G401 (cell line): ENCODE measurements around the gene SYCP3. TPM values are rescaled to one million over a fixed set of nuclear protein-coding genes. Genes with fewer than 3 reads are reported as not detected.

ENCODE experiments used
- DNase-seq: peaks from one replicate; pipeline ENCODE4 v3.0.0-alpha.2; 2015; ENCODE audit warnings: low spot score
- in situ Hi-C: cut with HindIII; loops from 2 replicates; pipeline ENCODE4 v1.10.0; 2016; ENCODE audit warnings: low sequenced_read_pairs, mixed read lengths
- total RNA-seq: library from RNA; depleted of rRNA; stranded (reverse); fragments of >200 nt; shearing (Covaris generic); gene quantifications from 2 replicates; pipeline ENCODE4 v1.2.3, GENCODE V29; 2014

SYCP3 gene
- total RNA-seq, 1 experiment from 2014 or later: not detected

DNA sequence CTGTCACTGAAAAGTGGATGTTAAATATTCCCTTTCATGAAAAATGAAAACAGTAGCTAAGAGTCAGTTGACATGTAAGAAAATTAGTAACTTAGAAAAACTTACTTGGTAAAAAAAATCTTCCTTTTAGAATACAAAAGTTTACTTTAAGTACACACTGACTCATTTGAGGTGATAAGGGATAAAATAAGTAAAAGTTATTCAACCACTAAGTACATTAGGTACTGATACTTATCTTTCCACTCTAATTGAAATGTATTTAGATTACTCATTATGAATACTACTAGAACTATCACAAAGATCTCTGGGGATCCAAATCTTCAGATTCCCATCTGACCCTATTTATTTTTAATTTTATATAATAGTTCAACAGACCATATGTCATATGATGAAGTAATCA, 12.2 kb downstream of the SYCP3 start:
- in situ Hi-C loops: no loop called here
- DNase-seq: no peak

DNA sequence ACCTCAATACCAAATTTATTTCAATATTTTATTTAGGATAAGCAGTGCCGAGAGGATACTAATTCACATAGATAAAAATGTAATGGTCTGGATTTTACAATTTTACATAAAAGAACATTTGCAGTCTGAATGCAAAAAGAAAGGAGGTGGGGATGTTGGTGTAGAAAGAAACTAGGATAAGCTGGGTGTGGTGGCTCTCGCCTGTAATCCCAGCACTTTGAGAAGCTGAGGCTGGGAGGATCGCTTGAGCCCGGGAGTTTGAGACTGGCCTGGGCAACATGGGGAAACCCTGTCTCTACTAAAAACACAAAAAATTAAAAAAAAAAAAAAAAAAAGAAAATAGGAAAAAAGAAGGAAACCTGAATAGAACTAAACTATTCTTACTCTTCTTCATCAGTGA, 16.9 kb downstream of the SYCP3 start:
- no peak for DNase-seq
- in situ Hi-C loops: no loop called here

DNA sequence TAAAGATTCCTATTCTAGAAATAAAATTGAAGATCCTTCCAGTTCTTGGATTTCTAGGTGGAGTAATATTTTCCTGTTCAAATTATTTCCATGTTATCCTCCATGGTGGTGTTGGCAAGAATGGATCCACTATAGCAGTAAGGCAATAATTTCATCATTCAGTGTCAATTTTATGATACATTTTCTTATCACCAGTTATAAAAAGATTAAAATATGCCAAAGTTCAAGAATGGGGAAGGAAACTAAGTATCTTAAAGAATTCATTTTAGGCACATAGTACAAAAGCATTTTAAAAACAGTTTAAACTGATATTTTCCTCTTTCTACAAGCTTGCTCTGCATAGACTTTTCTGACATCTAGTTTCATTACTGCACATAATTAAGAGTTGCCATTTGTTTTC, 19.1 kb downstream of the SYCP3 start:
- no peak for DNase-seq
- in situ Hi-C loops: no loop called here

DNA sequence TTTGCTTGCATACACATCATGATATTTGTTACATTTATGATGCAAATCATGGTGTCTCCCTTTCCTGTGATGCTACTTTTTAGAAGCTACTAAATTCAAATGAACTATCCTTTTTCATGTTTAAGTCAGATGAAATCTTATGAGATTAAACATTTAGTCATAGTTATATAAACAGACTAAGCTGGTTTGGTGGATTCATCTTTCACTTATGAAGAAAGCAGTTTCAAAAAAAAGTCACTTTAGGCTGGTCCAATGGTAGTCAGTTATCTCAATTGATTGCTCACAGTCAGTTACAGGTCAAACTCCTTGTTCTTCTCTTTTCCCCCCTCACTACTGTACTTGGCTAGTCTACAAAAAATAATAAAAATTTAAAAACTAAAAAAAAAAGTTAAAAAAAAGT, 19.7 kb downstream of the SYCP3 start:
- in situ Hi-C loops: no loop called here

DNA sequence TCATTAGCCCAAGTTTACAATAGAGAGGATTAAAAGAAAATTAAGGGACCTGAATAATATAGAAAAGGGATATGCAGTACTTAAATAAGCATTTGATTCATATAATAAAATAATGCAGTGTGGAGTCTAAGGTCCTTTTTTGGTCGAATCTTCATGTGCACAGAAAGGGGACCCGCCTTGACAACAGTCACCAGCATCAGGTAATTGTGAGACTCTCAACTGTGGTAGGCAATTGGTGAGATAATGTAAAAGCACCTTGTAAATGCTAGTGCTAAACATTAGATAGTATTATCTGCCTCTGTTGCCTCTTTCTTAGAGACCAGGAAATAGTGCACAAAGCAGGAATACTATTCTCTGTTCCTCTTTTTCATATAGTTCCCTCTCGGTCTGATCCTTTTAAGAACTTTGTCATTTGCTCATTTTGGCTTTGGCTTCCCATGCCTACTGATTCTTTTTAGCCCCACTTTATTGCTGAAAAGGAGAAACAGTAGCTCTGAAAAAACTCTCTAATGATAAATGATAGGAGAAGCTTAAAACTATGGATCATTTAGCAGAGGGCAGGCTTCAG, 24.3 kb downstream of the SYCP3 start:
- in situ Hi-C loops: no loop called here
- no peak for DNase-seq

More for the DNA sequence above, 19.7 kb downstream of the SYCP3 start:
- DNase-seq: no peak

DNA sequence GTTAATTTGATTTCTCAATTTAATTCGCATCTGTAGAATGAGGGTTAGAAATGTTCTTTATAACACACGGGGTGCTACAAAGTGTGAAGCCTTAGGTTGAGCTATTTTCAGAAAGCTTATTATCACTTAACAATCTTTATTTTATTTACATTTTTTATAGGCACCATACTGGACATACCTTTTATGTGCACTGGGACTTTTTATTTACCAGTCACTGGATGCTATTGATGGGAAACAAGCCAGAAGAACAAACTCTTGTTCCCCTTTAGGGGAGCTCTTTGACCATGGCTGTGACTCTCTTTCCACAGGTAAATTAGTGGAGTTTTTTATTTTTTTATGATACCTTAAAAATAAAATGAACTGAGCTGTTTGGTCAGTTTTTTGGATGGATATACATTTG, 25.3 kb downstream of the SYCP3 start:
- no peak for DNase-seq
- in situ Hi-C loops: no loop called here

DNA sequence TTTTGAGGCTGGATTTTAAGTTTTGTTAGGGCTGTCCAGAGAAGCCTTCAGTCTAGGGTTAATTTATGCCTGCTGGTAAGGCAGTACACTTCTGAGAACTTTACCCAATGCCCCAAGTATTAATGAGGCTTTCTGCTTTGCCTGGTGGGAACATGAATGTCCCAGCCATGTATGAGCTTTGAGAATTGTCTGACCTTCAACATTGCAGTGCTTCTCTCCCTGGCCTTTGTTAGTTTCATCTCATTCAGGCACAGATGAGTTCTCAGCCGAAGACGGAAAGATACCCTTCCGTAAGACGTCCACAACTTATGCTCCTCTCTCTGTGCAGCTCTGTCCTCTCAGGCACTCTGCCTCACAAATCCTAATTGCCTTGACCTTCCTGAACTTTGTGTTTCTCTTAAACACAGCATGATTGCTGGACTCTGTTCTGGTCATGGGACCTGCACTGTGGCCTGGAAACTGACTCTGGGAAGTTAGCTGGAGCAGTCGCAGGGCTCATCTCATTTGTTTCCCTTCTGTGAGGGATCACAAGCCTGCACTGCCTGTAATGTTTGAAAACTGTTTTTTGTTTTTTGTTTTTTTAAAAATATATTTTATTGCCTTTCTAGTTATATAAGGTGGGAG, 26.1 kb downstream of the SYCP3 start:
- DNase-seq: peak; percentile 48
- in situ Hi-C loops: no loop called here

DNA sequence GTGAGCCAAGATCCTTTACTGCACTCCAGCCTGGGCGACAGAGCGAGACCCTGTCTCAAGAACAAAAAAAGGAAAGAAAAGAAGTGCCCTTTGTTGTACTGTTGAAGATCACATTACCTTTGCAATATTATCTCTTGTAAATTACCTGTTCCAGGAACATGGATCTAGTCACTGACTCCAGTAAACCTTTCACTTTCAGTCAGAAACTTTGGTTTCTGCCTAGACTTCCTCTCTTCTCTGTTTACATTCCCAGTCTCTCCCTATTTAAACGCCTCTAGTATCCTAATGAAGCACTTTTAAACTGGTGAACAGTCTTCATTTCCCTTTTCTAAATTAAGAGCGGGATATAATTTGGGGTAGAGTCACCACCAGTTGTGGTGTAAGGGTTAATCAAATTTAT, 29.0 kb downstream of the SYCP3 start:
- DNase-seq: no peak
- in situ Hi-C loops: no loop called here

DNA sequence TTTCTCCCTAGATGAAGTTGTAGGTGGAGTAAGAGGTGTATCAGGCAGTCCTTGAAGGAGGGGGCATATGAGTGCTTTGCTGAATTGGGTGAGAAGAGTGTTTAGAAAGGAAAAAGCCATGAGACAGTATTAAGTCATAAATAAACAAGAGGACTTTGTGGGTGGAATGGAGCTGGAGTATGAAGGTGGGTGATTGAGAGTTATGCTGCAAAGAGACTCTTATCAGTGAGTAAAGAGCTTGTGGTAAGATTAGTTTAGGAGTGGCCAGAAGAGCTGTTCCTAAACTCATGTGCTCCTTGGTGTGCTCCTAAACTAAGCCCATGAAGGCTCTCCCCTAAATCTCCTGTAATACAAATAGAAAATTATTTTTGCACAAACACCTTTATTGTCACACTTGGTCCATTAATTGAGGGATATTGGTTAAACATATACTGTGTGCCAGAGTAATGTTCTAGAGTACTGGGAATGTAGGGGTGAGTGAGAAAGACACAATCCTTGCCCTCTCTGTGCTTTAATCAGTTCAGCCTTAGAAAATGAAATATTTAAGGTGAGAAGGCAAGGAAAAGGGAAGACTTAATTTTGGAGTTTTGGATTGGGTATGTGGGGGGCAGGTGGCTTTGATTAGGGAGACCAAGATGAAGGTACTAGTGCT, 32.0 kb downstream of the SYCP3 start:
- in situ Hi-C loops: no loop called here
- no peak for DNase-seq

DNA sequence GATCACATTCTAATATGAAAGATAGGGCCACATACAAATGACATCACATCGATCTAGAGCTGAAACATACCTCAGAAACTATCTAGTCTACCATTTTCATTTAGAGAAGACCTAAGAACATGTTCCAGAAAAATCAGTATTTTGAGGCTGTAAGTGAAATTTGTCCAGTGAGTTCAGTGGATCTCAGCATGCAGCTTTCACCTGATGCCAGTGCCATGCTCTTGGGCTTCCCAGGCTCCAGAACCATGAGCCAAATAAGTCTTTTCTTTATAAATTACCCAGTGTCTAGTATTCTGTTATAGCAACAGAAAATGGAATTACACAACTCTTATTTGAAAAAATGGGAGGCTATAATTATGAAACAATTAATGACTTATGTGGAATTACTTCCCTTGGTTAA, 32.9 kb downstream of the SYCP3 start:
- no peak for DNase-seq
- in situ Hi-C loops: no loop called here

DNA sequence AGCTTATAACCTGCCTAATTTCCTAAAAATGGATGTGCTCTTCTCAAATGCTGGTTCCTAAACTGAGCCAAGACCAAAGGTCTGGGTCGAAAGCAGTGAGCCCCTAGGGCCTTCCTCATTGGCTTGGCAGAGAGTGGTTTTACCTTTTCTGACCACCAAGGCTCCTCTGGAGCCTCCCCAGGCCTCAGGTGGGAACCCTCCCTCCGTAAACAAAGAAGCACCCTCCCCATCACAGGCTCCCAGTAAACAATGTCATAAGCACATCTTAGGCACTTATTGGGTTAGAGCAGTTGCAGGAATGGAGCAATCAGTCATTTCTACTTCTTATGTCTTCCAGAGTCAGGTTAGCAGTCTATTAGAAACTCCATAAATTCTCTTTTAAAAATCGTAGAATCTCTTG, 35.8 kb downstream of the SYCP3 start:
- no peak for DNase-seq
- in situ Hi-C loops: no loop called here

DNA sequence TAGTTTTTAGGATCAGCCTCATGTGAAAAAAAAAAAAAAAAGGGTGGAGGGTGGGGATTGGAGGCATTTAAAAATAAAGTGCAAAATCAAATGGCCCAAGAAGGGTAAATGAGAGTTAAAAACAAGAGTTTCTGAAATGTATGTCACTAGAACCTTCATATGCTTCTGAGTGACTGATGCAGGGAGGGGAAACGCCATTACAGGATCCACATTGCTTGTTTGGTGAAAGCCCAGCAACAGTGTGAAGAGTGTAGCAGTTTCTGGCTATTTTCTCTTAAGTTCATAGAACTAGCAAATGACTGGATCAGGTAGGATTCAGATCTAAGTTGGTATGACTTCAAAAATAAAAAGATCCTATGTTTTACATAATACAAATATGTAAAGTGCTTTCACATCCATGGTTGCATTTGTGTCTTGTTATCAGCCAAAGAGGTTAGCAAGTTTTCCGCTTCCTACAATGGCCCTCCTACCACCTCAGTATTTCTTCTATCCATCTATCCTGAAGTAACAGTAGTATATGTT, 38.9 kb downstream of the SYCP3 start:
- DNase-seq: peak; percentile 58
- in situ Hi-C loops: no loop called here

DNA sequence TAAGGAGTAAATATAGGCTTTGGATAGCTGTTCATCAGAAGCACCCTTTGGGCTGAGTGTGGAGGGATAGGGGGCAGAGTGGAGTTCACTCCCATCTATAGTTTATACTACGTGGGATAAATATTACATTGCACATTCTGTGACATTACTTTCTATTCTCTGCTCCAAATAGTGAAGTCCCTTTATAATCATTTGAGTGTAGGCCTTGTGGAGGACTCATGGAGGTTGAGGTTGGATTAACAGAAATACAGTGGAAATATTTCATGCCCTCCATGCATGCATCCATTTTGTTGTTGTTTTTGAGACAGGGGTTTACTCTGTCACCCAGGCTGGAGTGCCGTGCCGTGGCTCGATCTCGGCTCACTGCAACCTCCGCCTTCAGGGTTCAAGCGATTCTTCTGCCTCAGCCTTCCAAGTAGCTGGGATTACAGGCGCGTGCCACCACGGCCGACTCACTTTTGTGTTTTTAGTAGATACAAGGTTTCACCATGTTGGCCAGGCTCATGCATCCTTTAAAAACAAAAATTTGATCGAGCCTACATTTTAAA, 40.4 kb downstream of the SYCP3 start:
- in situ Hi-C loops: no loop called here
- DNase-seq: peak; percentile 70

DNA sequence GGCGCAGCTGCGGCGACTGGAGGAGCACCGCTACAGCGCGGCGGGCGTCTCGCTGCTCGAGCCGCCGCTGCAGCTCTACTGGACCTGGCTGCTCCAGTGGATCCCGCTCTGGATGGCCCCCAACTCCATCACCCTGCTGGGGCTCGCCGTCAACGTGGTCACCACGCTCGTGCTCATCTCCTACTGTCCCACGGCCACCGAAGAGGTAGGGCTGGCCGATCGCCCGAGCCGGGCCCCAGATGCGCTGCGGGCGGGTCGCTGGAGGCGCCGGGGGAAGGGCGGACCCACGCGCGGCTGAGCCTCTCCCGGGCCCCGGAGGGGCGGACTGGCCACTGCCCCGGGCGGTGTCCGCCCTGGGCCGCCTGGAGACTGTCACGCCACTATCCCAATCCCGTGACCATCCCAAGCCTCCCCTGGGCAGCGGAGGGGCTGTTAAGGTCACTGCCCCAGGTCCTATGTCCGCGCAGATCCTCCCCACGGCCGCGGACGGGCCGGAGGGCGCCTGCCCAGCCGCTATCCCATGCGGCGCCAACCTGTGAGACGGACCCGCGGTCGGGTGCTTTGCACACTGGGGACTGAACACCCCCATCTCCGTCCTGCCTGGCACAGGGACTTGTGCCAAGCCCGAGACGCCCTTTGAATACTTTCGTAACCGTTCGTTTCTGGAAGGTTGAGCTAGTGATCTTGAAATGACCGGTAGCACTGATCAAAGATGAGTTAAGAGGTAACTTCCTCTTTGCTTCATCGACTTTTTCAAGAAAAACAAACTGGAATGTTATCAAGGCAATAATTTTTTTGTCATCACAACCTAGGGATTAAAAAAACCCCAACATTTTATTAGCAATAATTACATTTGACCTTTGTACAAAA, 41.1 kb downstream of the SYCP3 start:
- peak; percentile 41 for DNase-seq
- in situ Hi-C loops: no loop called here

DNA sequence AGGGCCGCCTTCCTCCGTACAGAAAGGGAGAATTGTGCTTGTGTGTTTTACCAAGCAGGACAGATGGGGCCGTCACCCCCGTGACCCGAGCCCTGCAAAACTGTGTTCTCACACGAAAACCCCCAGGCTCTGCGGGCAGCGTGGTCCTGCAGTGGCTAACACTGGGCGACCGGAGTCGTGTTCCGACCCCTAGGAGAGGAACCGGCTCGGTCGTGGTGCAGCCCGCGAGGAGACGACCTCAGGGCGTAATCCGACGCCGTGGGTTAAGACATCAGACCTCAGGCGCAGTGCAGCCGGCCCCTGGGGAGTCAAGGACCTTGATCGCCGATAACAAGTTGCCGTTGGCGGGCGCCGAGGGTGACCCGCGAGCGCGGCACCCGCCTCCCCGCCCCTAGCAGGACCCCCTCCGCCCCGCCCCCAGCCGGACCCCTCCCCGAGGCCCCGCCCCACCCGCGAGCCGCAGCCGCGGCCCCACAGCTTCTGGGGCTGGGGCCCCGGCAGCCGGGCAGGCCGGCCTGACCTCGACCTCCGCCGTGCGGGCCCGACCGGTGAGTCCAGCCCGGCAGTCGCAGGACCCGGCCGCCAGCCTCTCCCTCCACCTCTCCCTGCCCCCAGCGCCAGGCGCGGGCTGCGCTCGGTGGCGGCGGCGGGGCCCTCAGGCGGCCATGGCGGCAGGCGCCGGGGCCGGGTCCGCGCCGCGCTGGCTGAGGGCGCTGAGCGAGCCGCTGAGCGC, 41.9 kb downstream of the SYCP3 start, which contains the start of gene CHPT1:
CHPT1 (plus strand) TSS at position 444 of the 733 bp plus-strand sequence; CDS start at position 666, 222 bp downstream.
- in situ Hi-C loops: no loop called here
- DNase-seq: peak; percentile 69

DNA sequence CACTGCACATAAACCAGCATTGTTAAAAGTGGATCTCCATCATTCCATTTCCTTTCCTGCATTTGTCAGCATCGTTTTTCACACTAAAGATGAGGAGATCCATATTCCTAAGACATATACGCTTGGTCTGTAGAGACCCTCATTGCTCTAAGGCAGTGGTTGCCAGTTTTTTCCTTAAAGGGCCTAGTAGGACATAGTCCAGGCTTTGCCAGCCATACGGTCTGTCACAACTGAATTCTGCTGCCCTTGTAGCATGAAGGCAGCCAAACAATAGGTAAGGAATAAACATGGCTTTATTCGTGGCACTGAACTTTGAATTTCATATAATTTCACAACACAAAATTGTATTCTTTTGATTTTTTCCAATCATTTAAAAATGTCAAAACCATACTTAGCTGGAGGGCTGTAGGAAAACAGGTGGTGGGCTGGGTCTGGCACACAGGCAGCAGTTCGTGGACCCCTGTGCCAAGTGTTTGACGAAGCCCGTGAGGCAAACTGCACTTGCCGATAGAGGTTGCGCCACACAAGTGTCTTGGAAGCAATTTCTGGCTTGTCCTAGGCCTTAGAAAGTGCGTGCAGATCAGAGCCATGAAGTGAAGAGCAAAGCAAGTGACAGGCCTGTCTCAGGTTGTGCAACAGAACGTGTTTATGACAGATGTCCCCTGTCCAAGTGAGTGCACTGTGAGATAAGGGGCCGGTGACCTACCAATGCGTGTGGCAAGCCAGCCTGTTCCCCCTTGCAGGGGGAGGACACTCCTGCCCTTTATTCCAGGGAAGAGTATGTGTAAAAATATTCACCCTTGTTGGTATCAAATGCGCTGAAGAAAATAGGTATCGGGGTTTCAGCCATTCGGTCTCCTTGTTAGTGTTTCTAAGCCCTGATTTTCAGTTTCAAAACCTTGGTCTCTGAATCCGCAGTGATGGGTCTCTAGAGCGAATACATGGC, 42.7 kb downstream of the SYCP3 start:
- peak; percentile 77 for DNase-seq

DNA sequence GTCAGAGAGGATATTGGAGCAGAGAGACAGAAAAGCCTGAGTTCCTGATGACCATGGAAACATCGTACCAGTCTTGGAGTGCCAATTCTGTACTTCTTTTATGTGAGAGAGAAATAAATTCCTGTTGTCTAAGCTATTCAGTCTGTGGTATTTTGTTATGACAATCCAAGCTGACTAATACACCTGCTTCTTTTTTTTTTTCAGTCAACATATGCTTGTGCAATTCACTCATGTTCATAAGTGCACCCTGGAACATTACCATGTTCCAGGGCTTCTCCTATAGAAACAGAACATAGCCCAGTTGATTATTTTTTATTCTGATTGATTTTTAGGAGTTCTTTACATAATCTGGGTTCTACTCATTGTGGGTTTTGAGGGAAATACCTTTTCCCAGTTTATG, 43.6 kb downstream of the SYCP3 start:
- in situ Hi-C loops: no loop called here
- no peak for DNase-seq

More for the DNA sequence above, 42.7 kb downstream of the SYCP3 start:
- in situ Hi-C loops: no loop called here

DNA sequence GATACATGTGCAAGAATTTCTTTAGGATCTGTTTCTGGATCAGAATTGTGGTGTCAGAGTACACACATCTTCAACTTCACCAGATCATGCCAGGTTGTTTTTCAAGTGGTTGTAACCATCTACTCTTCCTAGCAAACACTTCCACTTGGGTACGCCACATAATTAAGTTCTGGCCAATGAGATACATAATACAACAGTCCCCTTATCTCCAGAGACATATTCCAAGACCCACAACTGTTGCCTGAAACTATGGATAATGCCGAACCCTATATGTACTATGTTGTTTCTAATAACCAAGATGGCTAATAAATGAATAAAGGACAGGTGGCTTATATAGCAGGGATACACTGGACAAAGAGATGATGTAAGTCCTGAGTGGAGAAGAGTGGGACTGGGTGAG, 44.3 kb downstream of the SYCP3 start:
- no peak for DNase-seq
- in situ Hi-C loops: no loop called here
